ENCODE data around the gene FHL2. TPM values are rescaled to one million over a fixed set of nuclear protein-coding genes. Genes with fewer than 3 reads are reported as not detected.

The FHL2 gene
- total RNA-seq, 4 donors from 2014 or later: 36.7 to 81.2 (median 44.0) TPM

DNA sequence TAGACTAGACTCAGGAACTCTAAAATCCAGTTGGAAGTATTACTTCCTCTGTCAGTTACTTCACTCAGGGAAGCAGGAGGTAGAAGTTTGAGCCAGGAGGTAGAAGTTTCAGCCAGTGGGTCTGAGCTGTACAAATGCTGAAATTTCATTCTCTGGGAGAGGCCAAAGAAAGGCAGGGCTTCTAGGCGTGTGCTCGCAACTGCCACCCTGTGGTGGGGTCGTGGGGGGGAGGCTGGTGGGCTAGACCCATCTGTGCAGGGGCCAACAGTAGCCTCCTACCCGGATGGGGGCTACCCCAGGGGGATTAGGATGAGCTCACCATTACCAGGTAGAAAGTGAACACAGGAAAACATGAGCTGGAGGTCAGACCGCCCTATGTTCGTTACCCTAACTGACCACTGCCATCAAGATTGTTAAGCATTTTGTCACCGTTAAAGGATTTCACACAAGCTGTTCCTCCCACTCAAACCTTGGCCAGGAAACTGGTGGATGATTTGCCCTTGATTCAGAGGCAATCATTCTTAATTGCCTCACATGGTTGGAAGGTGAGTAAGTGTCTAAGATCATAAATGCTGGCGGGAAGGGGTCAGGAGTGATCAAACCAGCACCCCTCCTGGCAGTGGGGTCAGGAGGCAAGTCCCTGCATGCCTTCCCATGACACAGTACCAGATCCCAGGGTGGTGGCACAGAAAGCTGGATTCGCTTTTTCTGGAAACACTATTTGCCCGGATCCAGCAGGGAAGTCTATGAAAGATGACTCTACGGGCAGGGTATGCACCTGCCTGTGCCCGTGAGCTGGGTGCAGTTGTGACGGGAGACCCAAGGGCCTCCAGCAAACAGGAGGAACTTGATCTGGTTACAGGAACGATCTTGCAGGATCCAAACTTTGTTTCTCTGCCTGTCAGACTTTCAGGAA, 5.2 kb upstream of the FHL2 start:
- TF ChIP-seq CTCF (IDR thresholded peaks at IDR 0.05) (no peak), POLR2A (IDR thresholded peaks at IDR 0.05) (no peak)
- 83% methylated on average over 14 of the region's 14 CpGs for WGBS, 2 donors
- H3K4me3 ChIP-seq (replicated peaks in 1 of 3): no peak overlapping the region
- H3K27ac ChIP-seq: peak overlapping the region in 1 of 3 donors; percentile 13
- intact Hi-C loops (cut with DNase I): no loop called here
- DNase-seq: no peak
- H3K27me3 ChIP-seq: no peaks in the 10 kb centered on the region
- no peaks in the 10 kb centered on the region for H3K9me3 ChIP-seq
- H3K36me3 ChIP-seq: no peaks in the 10 kb centered on the region
- peaks cover 3 to 21% of the 10 kb centered on the region in 2 donors for H3K4me1 ChIP-seq

DNA sequence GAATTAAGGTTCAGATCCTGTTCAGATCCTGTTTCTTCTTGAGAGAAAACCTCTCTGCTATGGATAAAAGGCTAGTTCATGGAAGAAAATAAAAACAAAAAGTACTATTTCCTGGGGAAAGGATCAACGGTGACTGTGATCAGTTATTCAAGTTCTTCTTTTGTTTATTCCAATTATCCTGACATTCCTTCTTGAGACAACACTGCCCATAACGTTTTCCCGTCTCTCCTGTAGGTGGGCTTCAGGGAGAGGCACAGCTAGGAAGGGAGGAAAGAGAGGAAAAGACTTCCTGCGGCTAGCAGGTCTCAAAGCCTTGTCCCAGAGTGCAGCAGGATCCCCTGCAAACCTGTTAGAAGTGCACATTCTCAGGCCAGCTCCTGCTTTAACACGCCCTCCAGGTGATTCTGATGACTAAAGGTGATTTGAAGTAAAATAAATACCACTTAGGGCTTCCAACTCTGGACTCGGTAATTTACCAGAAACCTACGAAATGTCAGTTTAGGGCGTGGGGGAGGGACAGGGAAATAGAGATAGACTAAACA, 4.5 kb upstream of the FHL2 start:
- WGBS, 2 donors: 80% methylated on average over 8 of the region's 8 CpGs

DNA sequence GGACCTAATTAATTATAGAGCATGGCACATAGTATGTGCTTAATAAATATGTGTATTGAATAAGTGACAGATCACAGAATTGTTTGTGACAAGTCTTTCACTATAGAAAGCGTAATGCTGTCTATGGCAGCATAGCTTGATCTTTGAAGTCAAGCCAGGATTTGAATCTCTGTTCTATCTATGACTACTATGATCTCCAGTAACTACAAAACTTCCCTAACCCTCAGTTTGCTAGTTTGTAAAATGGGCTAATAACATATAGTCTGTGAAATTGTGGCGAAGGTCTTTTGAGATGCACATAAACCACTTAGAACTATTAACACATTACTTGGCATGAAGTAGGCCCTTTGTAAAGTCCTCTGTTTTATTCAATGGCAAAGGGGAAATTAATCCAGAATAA, 4.0 kb upstream of the FHL2 start:
- Histone ChIP-seq H3K4me1 (peaks cover 0 to 18% of the 10 kb centered on the region in 2 donors), H3K27me3 (no peaks in the 10 kb centered on the region), H3K36me3 (no peaks in the 10 kb centered on the region), H3K27ac (no peak overlapping the region), H3K9me3 (no peaks in the 10 kb centered on the region), H3K4me3 (replicated peaks in 1 of 3) (no peak overlapping the region)
- TF ChIP-seq CTCF (IDR thresholded peaks at IDR 0.05): no peak
- no peak for TF ChIP-seq POLR2A (IDR thresholded peaks at IDR 0.05)
- intact Hi-C loops (cut with DNase I): no loop called here
- 92 to 96% methylated on average over 2 of the region's 2 CpGs for WGBS, 2 donors
- no peak for DNase-seq

More for the DNA sequence above, 4.5 kb upstream of the FHL2 start:
- Histone ChIP-seq H3K4me1 (peaks cover 0 to 18% of the 10 kb centered on the region in 2 donors), H3K27ac (no peak overlapping the region), H3K27me3 (no peaks in the 10 kb centered on the region), H3K9me3 (no peaks in the 10 kb centered on the region), H3K36me3 (no peaks in the 10 kb centered on the region), H3K4me3 (replicated peaks in 1 of 3) (no peak overlapping the region)
- intact Hi-C loops (cut with DNase I): no loop called here
- TF ChIP-seq POLR2A (IDR thresholded peaks at IDR 0.05) (no peak), CTCF (IDR thresholded peaks at IDR 0.05) (no peak)
- no peak for DNase-seq

DNA sequence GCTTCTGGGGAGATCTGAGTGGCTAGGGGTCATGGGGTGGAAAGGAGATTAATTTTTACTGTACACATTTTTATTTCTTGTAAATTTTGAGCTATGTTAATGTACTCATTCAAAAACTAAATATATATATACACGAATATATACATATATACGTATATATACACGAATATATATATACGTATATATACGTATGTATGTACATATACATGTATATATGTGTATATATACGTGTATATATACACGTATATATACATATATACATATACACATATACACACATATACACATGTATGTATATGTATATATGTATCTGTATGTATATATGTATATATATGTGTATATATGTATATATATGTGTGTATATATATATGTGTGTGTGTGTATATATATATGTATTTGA, 3.0 kb upstream of the FHL2 start:
- no peaks in the 10 kb centered on the region for H3K27me3 ChIP-seq
- H3K4me1 ChIP-seq: peaks cover 6 to 18% of the 10 kb centered on the region in 2 donors
- no peaks in the 10 kb centered on the region for H3K9me3 ChIP-seq
- H3K4me3 ChIP-seq (replicated peaks in 1 of 3): no peak overlapping the region
- WGBS, 2 donors: 92 to 94% methylated on average over 7 of the region's 7 CpGs
- intact Hi-C loops (cut with DNase I): no loop called here
- no peak for DNase-seq
- H3K27ac ChIP-seq: no peak overlapping the region
- H3K36me3 ChIP-seq: no peaks in the 10 kb centered on the region
- TF ChIP-seq POLR2A (IDR thresholded peaks at IDR 0.05) (no peak), CTCF (IDR thresholded peaks at IDR 0.05) (no peak)

DNA sequence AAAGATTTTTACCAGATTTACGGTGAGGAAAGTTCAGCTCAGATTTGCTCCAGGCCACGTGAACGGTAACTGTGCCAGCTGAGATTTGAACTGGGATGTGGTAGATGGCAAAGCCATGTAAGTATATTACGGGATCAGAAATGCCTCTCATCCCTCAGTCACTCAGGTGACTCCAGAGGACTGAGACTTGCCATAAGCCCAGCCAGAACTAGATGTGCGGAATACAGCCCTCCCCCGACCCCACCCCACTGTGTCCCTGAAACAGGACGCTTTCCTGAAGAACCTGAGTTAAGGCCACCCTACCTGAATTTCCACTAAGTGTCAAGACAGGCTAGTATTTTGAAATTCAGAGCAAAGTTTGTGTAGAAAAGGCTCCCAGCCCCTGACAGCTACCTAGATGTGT, 1.3 kb upstream of the FHL2 start:
- 98 to 99% methylated on average over 7 of the region's 7 CpGs for WGBS, 2 donors
- intact Hi-C loops (cut with DNase I): no loop called here
- H3K4me3 ChIP-seq (replicated peaks in 1 of 3): no peak overlapping the region
- no peak overlapping the region for H3K27ac ChIP-seq
- no peaks in the 10 kb centered on the region for H3K9me3 ChIP-seq
- DNase-seq: no peak
- H3K36me3 ChIP-seq: no peaks in the 10 kb centered on the region
- no peaks in the 10 kb centered on the region for H3K27me3 ChIP-seq
- peaks cover 6 to 13% of the 10 kb centered on the region in 2 donors for H3K4me1 ChIP-seq
- no peak for TF ChIP-seq POLR2A (IDR thresholded peaks at IDR 0.05)
- no peak for TF ChIP-seq CTCF (IDR thresholded peaks at IDR 0.05)

Measured in thyroid gland (tissue), 4 donors.